A549 (cell line): ENCODE measurements around the gene UQCR11. TPM values are rescaled to one million over a fixed set of nuclear protein-coding genes. Genes with fewer than 3 reads are reported as not detected.
A peak's percentile ranks its signal among the peaks of the same experiment; 100 is the strongest.

Source experiments
- ATAC-seq, 2 experiments: fragments of 200-7000 bp in 1 of 2; fragments of >200 bp in 1 of 2; cut with Nextera tagmentation in 1 of 2; cut with Tn5 transposase in 1 of 2; 3 replicates each; pipeline versions ENCODE4 v1.8.0 to v1.9.1; 2018 to 2020; ENCODE audit warnings: mild to moderate bottlenecking in 1 of 2, moderate library complexity in 1 of 2
- CTCF ChIA-PET: fragments of 300-600 bp; sonication (Branson Sonifier 250); formaldehyde crosslinking; extraction: SDS; loops from one replicate; lab custom pipeline; 2021; ENCODE audit warnings: antibody characterized with exemption, inconsistent platforms; lab: Yijun Ruan, JAX
- POLR2A ChIA-PET: fragments of 350-600 bp; formaldehyde crosslinking; extraction: SDS; loops from one replicate; lab custom pipeline; 2021; ENCODE audit warnings: antibody characterized with exemption, inconsistent platforms; lab: Yijun Ruan, JAX
- DNase-seq, 2 experiments: peaks; one replicate each; pipeline versions ENCODE4 v3.0.0 to v3.0.0-alpha.2; 2011 to 2016; ENCODE audit warnings: low read depth in 1 of 2, low spot score in 1 of 2
- FAIRE-seq: peaks from 2 replicates; lab custom pipeline; 2011; peaks lifted over from hg19 to GRCh38; lab: Jason Lieb, UNC
- H3K27ac ChIP-seq, 2 experiments: fragments of >200 bp; sonication (Bioruptor Twin); formaldehyde crosslinking; 3 replicates each; pipeline ENCODE4 v1.5.1; 2016 to 2017
- H3K4me1 ChIP-seq: fragments of >200 bp; sonication (Bioruptor Twin); formaldehyde crosslinking; 3 replicates; pipeline ENCODE4 v1.6.1; 2016
- H3K4me2 ChIP-seq: fragments of >200 bp; sonication (Bioruptor Twin); formaldehyde crosslinking; 3 replicates; pipeline ENCODE4 v1.6.1; 2016
- H3K4me3 ChIP-seq: fragments of >200 bp; sonication (Bioruptor Twin); formaldehyde crosslinking; 3 replicates; pipeline ENCODE4 v1.5.1; 2016
- H3K9me3 ChIP-seq: fragments of >200 bp; sonication (Bioruptor Twin); formaldehyde crosslinking; 3 replicates; pipeline ENCODE4 v1.6.1; 2016
- CBX2 ChIP-seq: fragments of 200-600 bp; sonication (generic); IDR thresholded peaks from 2 replicates; pipeline ENCODE4 v1.6.1; 2016; ENCODE audit warnings: low read depth, mild to moderate bottlenecking, borderline replicate concordance
- CHD4 ChIP-seq: fragments of 200-600 bp; sonication (generic); IDR thresholded peaks from 2 replicates; pipeline ENCODE4 v1.6.1; 2016; ENCODE audit warnings: antibody characterized with exemption, mild to moderate bottlenecking, borderline replicate concordance
- FOXS1 ChIP-seq: fragments of 250-450 bp; sonication (Bioruptor Pico); IDR thresholded peaks from 2 replicates; pipeline ENCODE4 v1.5.0; 2020; ENCODE audit warnings: mild to moderate bottlenecking, moderate library complexity
- MAFK ChIP-seq: fragments of 450-650 bp; IDR thresholded peaks from 2 replicates; pipeline ENCODE4 v1.6.1; 2014; ENCODE audit not compliant: partially characterized antibody
- MAZ ChIP-seq: fragments of 150-350 bp; IDR thresholded peaks from 2 replicates; pipeline ENCODE4 v1.6.1; 2014; ENCODE audit warnings: antibody characterized with exemption, low read depth, low read length, borderline replicate concordance
- NPAS2 ChIP-seq: fragments of 250-450 bp; sonication (Bioruptor Pico); IDR thresholded peaks from 2 replicates; pipeline ENCODE4 v1.8.0; 2022; ENCODE audit warnings: mild to moderate bottlenecking, moderate library complexity, borderline replicate concordance
- NR3C1 ChIP-seq: fragments of >200 bp; sonication (Bioruptor Twin); formaldehyde crosslinking; IDR thresholded peaks from 3 replicates; pipeline ENCODE4 v1.6.1; 2017
- PHF8 ChIP-seq: fragments of 200-600 bp; sonication (generic); IDR thresholded peaks from 2 replicates; pipeline ENCODE4 v1.6.1; 2016; ENCODE audit warnings: low read depth, mild to moderate bottlenecking, antibody characterized with exemption, moderate library complexity, borderline replicate concordance
- SREBF2 ChIP-seq: fragments of 450-650 bp; IDR thresholded peaks from 2 replicates; pipeline ENCODE4 v1.6.1; 2014; ENCODE audit warnings: mild to moderate bottlenecking, moderate library complexity
- TFCP2L1 ChIP-seq: fragments of 250-450 bp; sonication (Bioruptor Pico); IDR thresholded peaks from 2 replicates; pipeline ENCODE4 v1.5.0; 2021; ENCODE audit warnings: mild to moderate bottlenecking
- ZC3H11A ChIP-seq: fragments of 450-650 bp; IDR thresholded peaks from 2 replicates; pipeline ENCODE4 v1.6.1; 2014; ENCODE audit warnings: antibody characterized with exemption, mild to moderate bottlenecking
- ZNF302 ChIP-seq: fragments of 250-450 bp; sonication (Bioruptor Pico); IDR thresholded peaks from 2 replicates; pipeline ENCODE4 v1.9.0; 2021; ENCODE audit warnings: inconsistent platforms, mild to moderate bottlenecking, moderate library complexity
- WGBS: methylation state at CpG from one replicate; pipeline ENCODE4 v1.1.6; 2017; ENCODE audit errors: missing lambda C conversion rate; 5-methylcytosine and 5-hydroxymethylcytosine counted together
- polyA plus RNA-seq, 4 experiments: library from polyadenylated mRNA; depleted of rRNA in 3 of 4; stranded (reverse); fragments of >200 nt; fragmentation: RNase III in 1 of 4; extraction: RNeasy Plus Mini Kit Qiagen cat#74134 plus additional on column Dnase treatment in 1 of 4; gene quantifications; 2 replicates in 3 of 4; 3 replicates in 1 of 4; pipeline ENCODE4 v1.2.3, GENCODE V29; 2011 to 2017
- TF ChIP-seq, protein P1 (sequence below): fragments of 150-350 bp; IDR thresholded peaks from 2 replicates; pipeline ENCODE4 v1.6.1; 2014; ENCODE audit warnings: low read depth, mild to moderate bottlenecking, low read length
- TF ChIP-seq, protein P2 (sequence below): IDR thresholded peaks from 2 replicates; pipeline ENCODE4 v1.6.1; 2012; ENCODE audit warnings: low read depth, borderline replicate concordance
- TF ChIP-seq, protein P3 (sequence below): fragments of 250-450 bp; sonication (Bioruptor Pico); IDR thresholded peaks from 2 replicates; pipeline ENCODE4 v1.5.0; 2021; ENCODE audit warnings: mild to moderate bottlenecking, moderate library complexity, borderline replicate concordance
- TF ChIP-seq, protein P4 (sequence below): fragments of >200 bp; sonication (Bioruptor Twin); formaldehyde crosslinking; IDR thresholded peaks from 3 replicates; pipeline ENCODE4 v1.6.1; 2016
- TF ChIP-seq, protein P5 (sequence below): fragments of 250-450 bp; sonication (Bioruptor Pico); IDR thresholded peaks from 2 replicates; pipeline ENCODE4 v1.5.0; 2020; ENCODE audit warnings: low read depth, mild to moderate bottlenecking, moderate library complexity

UQCR11 gene
- polyA plus RNA-seq, 2 of the 4 experiments (the other 2 are of a cell fraction): 111 to 152 TPM

DNA sequence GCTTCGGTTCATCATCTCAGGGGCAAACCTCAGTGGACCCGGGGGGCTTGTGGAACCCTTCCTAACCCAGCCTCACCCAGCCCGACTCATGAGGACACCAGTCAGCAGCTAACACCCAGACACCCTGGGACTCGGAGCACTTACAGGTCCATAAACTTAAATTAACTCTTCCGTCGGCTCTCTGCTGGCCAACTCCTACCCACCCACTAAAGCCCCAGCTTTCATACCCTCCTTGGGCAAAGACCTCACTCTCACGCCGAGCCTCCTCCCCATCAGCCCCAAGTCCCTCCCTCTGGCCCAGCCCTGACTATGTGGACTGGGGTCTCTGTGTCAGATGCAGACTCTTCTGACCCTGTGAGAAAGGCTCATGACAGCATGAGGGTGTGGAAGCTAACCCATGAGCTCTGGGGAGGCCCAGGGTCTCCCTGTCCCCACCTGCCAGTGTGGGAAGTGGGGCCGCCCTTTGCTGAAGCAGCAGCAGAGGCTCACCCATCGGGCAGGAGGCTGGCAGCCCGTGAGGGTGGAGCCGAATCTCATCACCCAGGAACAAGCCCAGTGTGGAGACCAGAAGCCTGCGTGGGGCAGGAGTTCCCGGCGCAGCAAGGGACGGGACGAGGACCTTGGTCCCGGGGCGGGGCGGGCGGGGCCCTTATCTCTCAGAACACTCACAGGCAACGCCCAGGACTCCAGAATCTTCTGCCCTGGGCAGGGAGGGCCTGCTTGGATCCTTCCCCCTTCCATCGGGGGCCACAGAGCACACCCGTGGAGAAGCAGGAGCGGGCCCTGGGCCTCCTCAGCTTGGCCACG lies 27.4 kb upstream of the UQCR11 start:
- no peak for FAIRE-seq
- WGBS: 87% methylated on average over 11 of the region's 26 CpGs
- POLR2A ChIA-PET: interaction anchor here (0.6 kb wide), 1 partner anchor 326 kb away, joined by 3 read pairs; no protein-coding TSS in a partner anchor
- H3K4me1 ChIP-seq: peaks cover 14% of the 10 kb centered on the region
- H3K9me3 ChIP-seq: peaks cover 4% of the 10 kb centered on the region; the same call in 1 of the 3 replicates
- peak overlapping the region; percentile 36 to 41; a peak in 3 of 6 replicates for H3K27ac ChIP-seq
- peak; percentile 40 to 50; a peak in 3 of 6 replicates for ATAC-seq
- CTCF ChIA-PET: no interaction called here
- H3K4me2 ChIP-seq: peak overlapping the region; percentile 40; the same call in 2 of the 3 replicates
- no peak overlapping the region for H3K4me3 ChIP-seq
- TF ChIP-seq CBX2 (no peak), ZC3H11A (no peak), NPAS2 (CRISPR knock-in tag) (no peak)
- TF ChIP-seq, protein P1, sequence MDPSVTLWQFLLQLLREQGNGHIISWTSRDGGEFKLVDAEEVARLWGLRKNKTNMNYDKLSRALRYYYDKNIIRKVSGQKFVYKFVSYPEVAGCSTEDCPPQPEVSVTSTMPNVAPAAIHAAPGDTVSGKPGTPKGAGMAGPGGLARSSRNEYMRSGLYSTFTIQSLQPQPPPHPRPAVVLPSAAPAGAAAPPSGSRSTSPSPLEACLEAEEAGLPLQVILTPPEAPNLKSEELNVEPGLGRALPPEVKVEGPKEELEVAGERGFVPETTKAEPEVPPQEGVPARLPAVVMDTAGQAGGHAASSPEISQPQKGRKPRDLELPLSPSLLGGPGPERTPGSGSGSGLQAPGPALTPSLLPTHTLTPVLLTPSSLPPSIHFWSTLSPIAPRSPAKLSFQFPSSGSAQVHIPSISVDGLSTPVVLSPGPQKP: no peak
- TF ChIP-seq, protein P2, sequence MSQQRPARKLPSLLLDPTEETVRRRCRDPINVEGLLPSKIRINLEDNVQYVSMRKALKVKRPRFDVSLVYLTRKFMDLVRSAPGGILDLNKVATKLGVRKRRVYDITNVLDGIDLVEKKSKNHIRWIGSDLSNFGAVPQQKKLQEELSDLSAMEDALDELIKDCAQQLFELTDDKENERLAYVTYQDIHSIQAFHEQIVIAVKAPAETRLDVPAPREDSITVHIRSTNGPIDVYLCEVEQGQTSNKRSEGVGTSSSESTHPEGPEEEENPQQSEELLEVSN: no peak
- TF ChIP-seq, protein P3, sequence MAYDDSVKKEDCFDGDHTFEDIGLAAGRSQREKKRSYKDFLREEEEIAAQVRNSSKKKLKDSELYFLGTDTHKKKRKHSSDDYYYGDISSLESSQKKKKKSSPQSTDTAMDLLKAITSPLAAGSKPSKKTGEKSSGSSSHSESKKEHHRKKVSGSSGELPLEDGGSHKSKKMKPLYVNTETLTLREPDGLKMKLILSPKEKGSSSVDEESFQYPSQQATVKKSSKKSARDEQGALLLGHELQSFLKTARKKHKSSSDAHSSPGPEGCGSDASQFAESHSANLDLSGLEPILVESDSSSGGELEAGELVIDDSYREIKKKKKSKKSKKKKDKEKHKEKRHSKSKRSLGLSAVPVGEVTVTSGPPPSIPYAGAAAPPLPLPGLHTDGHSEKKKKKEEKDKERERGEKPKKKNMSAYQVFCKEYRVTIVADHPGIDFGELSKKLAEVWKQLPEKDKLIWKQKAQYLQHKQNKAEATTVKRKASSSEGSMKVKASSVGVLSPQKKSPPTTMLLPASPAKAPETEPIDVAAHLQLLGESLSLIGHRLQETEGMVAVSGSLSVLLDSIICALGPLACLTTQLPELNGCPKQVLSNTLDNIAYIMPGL (CRISPR knock-in tag): no peak
- TF ChIP-seq, all 56 proteins: peak for 0
- peak; percentile 14 to 22 for DNase-seq

DNA sequence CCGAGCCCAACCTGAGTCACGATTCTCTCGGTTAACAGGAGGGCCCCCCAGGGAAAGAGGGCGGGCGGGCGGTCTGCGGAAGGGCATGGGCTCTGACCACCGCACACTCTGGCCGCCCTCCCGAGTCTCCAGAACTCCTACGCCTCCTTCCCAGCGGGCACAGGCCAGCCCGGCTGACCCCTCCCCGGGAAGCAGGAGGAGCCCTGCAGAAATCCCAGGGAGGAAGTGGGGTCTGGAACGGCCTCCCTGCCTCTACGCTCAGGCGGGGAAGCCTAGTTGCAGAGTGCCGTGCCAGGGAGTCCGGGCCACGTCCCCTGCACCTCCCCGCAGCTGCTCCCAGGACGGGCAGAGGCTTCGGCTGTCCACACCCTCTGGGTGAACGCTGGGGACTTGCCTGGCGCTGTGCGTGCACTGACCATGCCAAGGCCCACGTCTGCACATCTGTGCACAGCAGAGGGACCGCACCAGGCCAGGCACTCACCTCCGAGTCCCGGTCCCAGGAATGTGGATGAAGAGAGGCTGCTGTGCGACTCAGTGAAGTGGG lies 26.4 kb upstream of the UQCR11 start:
- H3K4me2 ChIP-seq: no peak overlapping the region
- no peak overlapping the region for H3K4me3 ChIP-seq
- peaks cover 14% of the 10 kb centered on the region for H3K4me1 ChIP-seq
- ChIA-PET POLR2A (no interaction called here), CTCF (interaction anchor here (1.4 kb wide), 1 partner anchor 163 kb away, joined by 4 read pairs; no protein-coding TSS in a partner anchor)
- TF ChIP-seq NR3C1 (no peak), FOXS1 (CRISPR knock-in tag) (no peak), CHD4 (no peak), TFCP2L1 (CRISPR knock-in tag) (no peak)
- TF ChIP-seq, protein P4, sequence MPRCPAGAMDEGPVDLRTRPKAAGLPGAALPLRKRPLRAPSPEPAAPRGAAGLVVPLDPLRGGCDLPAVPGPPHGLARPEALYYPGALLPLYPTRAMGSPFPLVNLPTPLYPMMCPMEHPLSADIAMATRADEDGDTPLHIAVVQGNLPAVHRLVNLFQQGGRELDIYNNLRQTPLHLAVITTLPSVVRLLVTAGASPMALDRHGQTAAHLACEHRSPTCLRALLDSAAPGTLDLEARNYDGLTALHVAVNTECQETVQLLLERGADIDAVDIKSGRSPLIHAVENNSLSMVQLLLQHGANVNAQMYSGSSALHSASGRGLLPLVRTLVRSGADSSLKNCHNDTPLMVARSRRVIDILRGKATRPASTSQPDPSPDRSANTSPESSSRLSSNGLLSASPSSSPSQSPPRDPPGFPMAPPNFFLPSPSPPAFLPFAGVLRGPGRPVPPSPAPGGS: no peak
- no peak for FAIRE-seq
- no peak overlapping the region for H3K27ac ChIP-seq
- ATAC-seq: peak in 1 of 2 experiments; percentile 26; a peak in 3 of 6 replicates
- no peak for DNase-seq
- H3K9me3 ChIP-seq: peaks cover 4% of the 10 kb centered on the region; the same call in 1 of the 3 replicates
- 94% methylated on average over 21 of the region's 31 CpGs for WGBS

DNA sequence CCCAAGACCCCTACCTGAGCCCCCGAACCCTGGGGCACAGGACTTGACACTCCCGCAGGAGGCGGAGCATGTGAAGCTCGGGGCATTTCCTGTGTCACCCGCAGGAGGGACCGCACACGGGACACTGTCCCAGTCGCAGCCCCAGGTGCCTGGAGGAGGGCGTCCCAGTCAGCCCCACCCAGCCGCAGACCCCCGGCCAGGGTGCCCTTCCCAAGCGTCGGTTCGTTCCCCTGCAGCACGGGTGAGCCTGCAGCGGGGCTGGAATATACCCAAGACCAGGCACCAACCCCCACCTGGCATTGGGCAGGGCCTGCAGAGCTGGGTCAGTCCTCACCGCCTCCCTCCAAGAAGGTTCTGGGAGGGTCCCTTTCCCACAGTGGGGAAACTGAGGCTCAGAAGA lies 25.5 kb upstream of the UQCR11 start:
- H3K4me1 ChIP-seq: peaks cover 14% of the 10 kb centered on the region
- no peak for FAIRE-seq
- TF ChIP-seq, protein P5, sequence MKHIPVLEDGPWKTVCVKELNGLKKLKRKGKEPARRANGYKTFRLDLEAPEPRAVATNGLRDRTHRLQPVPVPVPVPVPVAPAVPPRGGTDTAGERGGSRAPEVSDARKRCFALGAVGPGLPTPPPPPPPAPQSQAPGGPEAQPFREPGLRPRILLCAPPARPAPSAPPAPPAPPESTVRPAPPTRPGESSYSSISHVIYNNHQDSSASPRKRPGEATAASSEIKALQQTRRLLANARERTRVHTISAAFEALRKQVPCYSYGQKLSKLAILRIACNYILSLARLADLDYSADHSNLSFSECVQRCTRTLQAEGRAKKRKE (CRISPR knock-in tag): no peak
- no peak for TF ChIP-seq MAFK
- TF ChIP-seq SREBF2: no peak
- TF ChIP-seq, protein P4: no peak
- TF ChIP-seq MAZ: no peak
- TF ChIP-seq ZNF302 (CRISPR knock-in tag): no peak
- no peak for TF ChIP-seq PHF8
- TF ChIP-seq, all 56 proteins: peak for 0
- ChIA-PET POLR2A (no interaction called here), CTCF (interaction anchor here (1.4 kb wide), 1 partner anchor 164 kb away, joined by 4 read pairs; no protein-coding TSS in a partner anchor)
- ATAC-seq: no peak
- Histone ChIP-seq H3K9me3 (peaks cover 4% of the 10 kb centered on the region; the same call in 1 of the 3 replicates), H3K27ac (no peak overlapping the region), H3K4me2 (no peak overlapping the region), H3K4me3 (no peak overlapping the region)
- DNase-seq: no peak
- WGBS: no CpG with 5 or more reads among the region's 17 CpGs
